ENCODE results near the gene ARL15.

The ARL15 gene

GRCh38 chr5:54243483-54244080, 66.8 kb downstream of the ARL15 start:
- DNase-seq: peak; percentile 12

GRCh38 chr5:54242297-54242696, 68.1 kb downstream of the ARL15 start:
- no peak for DNase-seq

- DNase-seq: peak; percentile 10
Measured at GRCh38 chr5:54234304-54234933, 76.0 kb downstream of the ARL15 start.

GRCh38 chr5:54230936-54231685, 79.3 kb downstream of the ARL15 start:
- no peak for DNase-seq

GRCh38 chr5:54229041-54229780, 81.2 kb downstream of the ARL15 start:
- DNase-seq: peak; percentile 60

GRCh38 chr5:54227759-54228158, 82.6 kb downstream of the ARL15 start:
- no peak for DNase-seq

- DNase-seq: no peak
Measured at GRCh38 chr5:54227109-54227508, 83.3 kb downstream of the ARL15 start.

GRCh38 chr5:54226215-54226614, 84.2 kb downstream of the ARL15 start:
- DNase-seq: no peak

GRCh38 chr5:54224103-54224826, 86.1 kb downstream of the ARL15 start:
- no peak for DNase-seq

GRCh38 chr5:54222336-54222735, 88.0 kb downstream of the ARL15 start:
- no peak for DNase-seq

GRCh38 chr5:54221135-54221534, 89.2 kb downstream of the ARL15 start:
- no peak for DNase-seq

GRCh38 chr5:54220230-54221040, 89.9 kb downstream of the ARL15 start:
- DNase-seq: no peak

GRCh38 chr5:54217826-54218503, 92.4 kb downstream of the ARL15 start:
- peak; percentile 47 for DNase-seq

GRCh38 chr5:54215233-54215736, 95.1 kb downstream of the ARL15 start:
- DNase-seq: no peak

- DNase-seq: no peak
Measured at GRCh38 chr5:54214722-54215121, 95.7 kb downstream of the ARL15 start.

GRCh38 chr5:54212331-54212730, 98.0 kb downstream of the ARL15 start:
- no peak for DNase-seq

- no peak for DNase-seq
Measured at GRCh38 chr5:54211912-54212311, 98.5 kb downstream of the ARL15 start.

- no peak for DNase-seq
Measured at GRCh38 chr5:54207566-54207965, 102.8 kb downstream of the ARL15 start.

- DNase-seq: no peak
Measured at GRCh38 chr5:54206580-54207229, 103.7 kb downstream of the ARL15 start.

GRCh38 chr5:54205918-54206317, 104.5 kb downstream of the ARL15 start:
- no peak for DNase-seq

GRCh38 chr5:54205453-54205852, 104.9 kb downstream of the ARL15 start:
- DNase-seq: no peak

Measured in activated CD4-positive, alpha-beta T cell treated with anti-CD3 and anti-CD28 coated beads, Interleukin-2, amount 50 U/mL, for 16 hours (primary cell).